NCI-H82 treated with DMSO at 0.1 percent for 48 hours (cell line): ENCODE results near the gene WASF2.
A peak's percentile ranks its signal among the peaks of the same experiment; 100 is the strongest.

Experiments used
- DNase-seq: peaks from one replicate; lab custom pipeline; 2025; ENCODE audit not compliant: unreplicated experiment; lab: John Stamatoyannopoulos, UW

The WASF2 gene

GRCh38 chr1:27361044-27361402, 128.9 kb downstream of the WASF2 start:
- no peak for DNase-seq

GRCh38 chr1:27360159-27361043, 129.6 kb downstream of the WASF2 start:
- no peak for DNase-seq

DNA sequence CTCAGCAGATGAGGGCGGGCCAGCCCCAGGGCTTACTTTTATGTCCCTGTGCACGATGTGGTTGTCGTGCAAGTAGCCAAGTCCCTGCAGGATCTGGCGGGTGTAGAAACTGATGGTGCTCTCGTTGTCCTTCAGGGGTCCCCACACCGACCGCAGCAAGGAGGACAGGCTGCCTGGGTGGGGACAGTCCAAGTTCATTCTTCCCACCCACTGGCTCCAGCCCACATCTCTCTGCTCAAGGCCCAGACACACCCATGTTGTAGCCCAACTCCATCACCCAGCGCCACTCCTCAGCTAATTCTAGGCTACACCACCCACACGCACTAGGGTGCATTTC, 130.2 kb downstream of the WASF2 start:
- no peak for DNase-seq

GRCh38 chr1:27358928-27359313, 131.0 kb downstream of the WASF2 start:
- DNase-seq, result no peak

DNA sequence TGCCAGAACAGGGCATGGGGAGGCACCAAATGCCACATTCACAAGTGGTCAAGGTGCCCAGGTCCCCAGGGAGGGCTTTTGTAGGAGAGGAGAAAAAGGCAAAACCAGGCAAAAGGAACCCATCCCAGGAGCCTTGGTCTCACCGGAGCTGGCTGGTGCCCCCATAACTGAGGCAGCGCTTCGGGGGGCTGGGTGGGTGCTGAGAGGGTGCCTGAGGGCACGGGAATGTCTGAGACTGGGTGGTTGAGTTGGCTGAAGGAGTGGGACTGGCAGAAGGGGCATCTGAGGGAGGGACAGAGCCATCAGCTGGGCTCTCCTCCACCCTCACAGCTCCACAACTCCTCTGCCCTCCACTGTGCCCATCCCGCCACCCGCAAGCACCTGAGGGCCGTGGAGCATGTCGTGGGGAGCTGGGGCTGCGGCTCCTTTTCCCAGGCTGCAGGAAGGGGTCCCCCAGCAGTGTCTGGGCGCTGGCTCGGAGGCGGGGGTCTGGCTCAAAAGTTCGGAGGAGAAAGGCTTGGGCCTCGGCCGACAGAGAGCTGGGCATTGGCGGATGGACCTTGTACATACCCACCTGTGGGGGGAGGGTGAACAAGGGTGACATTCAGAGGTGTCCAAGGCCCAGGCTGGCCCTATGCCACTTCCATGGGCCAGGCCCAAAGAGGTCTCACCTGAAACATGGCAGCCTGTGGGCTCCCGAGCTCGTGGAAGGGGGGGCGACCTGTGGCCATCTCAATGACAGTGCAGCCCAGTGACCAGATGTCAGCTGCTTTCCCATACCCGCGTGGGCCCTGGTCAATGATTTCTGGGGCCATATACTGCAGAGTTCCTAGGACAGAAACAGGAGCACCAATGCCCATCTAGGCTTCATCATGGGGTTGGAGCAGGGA, 131.7 kb downstream of the WASF2 start:
- DNase-seq, result no peak

DNA sequence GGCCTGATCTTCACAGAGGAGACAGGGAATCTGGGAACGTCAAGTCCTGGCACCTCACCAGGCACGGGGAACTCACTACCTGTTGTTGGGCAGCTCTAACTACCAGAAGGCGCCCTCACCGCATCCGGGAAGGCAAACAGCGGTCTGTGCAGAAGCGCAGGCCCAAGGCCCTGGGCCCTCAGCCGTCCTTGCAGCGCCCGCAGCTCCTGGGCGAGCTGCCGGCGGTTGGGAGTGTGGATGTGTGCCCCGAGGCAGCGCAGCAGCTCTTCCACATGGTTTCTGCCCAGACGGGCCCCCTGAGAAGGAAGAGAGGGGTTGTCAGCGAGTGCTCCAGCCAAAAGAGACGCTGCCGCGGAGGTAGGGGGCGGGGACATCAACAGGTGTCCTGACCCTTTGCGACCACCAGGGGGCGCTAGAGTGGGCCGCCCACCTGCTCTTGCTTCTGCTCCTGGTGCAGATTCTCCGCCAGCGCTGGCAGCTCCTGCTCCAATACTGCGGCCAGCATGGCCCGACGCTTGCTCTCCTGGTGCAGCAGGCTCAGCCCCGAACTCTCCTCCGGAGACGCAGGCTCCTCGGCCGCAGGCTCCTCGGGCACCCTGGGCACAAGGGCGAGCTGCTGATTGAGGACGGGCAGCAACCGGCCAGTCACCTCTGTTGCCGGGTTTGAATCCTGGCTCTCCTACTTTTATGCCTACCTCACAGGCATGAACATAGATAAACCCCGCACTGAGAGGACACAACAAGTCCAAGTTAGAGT, 132.5 kb downstream of the WASF2 start:
- peak; percentile 24 for DNase-seq

GRCh38 chr1:27356619-27357280, 133.2 kb downstream of the WASF2 start:
- DNase-seq, result no peak

DNA sequence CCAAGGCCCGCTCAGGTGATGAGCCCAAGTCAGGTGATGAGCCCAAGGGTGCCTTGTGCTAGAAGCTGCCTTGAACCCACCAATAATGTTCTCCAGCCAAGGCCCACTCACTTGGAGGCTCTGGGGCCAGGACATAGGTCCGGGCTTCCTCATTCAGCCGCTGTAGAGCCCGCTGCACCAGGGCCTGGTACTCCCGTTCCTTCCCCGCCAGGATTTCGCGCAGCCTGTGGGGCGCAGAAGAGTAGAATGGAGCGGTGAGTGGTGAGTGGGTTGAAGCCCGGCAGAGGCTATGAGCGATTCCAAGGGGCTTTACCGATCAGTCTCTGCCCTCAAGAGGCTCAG, 133.7 kb downstream of the WASF2 start:
- no peak for DNase-seq

- no peak for DNase-seq
Observed at GRCh38 chr1:27355683-27356082, 134.3 kb downstream of the WASF2 start.
